Endodermal cell (in vitro differentiated cells): ENCODE results near the gene PRDM1. TPM values are rescaled to one million over a fixed set of nuclear protein-coding genes. Genes with fewer than 3 reads are reported as not detected.

ENCODE experiments used
- DNase-seq: peaks from one replicate; pipeline ENCODE4 v3.0.0-alpha.2; 2017
- H3K27ac ChIP-seq: 2 replicates; pipeline ENCODE4 v1.5.1; 2013; ENCODE audit warnings: mild to moderate bottlenecking, low read depth, low read length, moderate library complexity
- H3K27me3 ChIP-seq: 2 replicates; pipeline ENCODE4 v1.6.1; 2013; ENCODE audit warnings: mild to moderate bottlenecking, low read length, moderate library complexity; ENCODE audit not compliant: insufficient read depth, control insufficient read depth, poor library complexity, severe bottlenecking
- H3K36me3 ChIP-seq: 2 replicates; pipeline ENCODE4 v1.7.0; 2013; ENCODE audit warnings: mild to moderate bottlenecking, low read length, moderate library complexity; ENCODE audit not compliant: control insufficient read depth, insufficient read depth
- H3K4me1 ChIP-seq: one replicate; pipeline ENCODE4 v1.7.0; 2013; ENCODE audit warnings: low read length; ENCODE audit not compliant: control insufficient read depth, insufficient read depth
- H3K4me3 ChIP-seq: 2 replicates; pipeline ENCODE4 v1.5.1; 2013; ENCODE audit warnings: mild to moderate bottlenecking, low read length, moderate library complexity
- H3K9ac ChIP-seq: 2 replicates; pipeline ENCODE4 v1.6.1; 2013; ENCODE audit warnings: mild to moderate bottlenecking, low read length, moderate library complexity; ENCODE audit not compliant: poor library complexity, severe bottlenecking; ENCODE audit errors: extremely low read depth
- H3K9me3 ChIP-seq: 2 replicates; pipeline ENCODE4 v1.6.1; 2013; ENCODE audit warnings: mild to moderate bottlenecking, low read length, moderate library complexity; ENCODE audit not compliant: control insufficient read depth
- H3K27ac Mint-ChIP-seq: 2 replicates; pipeline ENCODE4 v1.8.0; 2020; ENCODE audit warnings: mixed read lengths
- H3K27me3 Mint-ChIP-seq: 2 replicates; pipeline ENCODE4 v1.8.0; 2021; ENCODE audit warnings: mild to moderate bottlenecking, mixed read lengths; ENCODE audit not compliant: insufficient read depth
- H3K36me3 Mint-ChIP-seq: 2 replicates; pipeline ENCODE4 v1.8.0; 2020; ENCODE audit warnings: low read depth, mixed read lengths
- H3K4me1 Mint-ChIP-seq: 2 replicates; pipeline ENCODE4 v1.8.0; 2020; ENCODE audit warnings: mixed read lengths
- H3K4me3 Mint-ChIP-seq: 2 replicates; pipeline ENCODE4 v1.8.0; 2020; ENCODE audit warnings: mild to moderate bottlenecking, moderate library complexity, mixed read lengths
- H3K9me3 Mint-ChIP-seq: 2 replicates; pipeline ENCODE4 v1.8.0; 2020; ENCODE audit warnings: mild to moderate bottlenecking, mixed read lengths
- CTCF ChIP-seq: fragments of 200-600 bp; sonication (generic); conservative IDR thresholded peaks from 2 replicates; pipeline ENCODE4 v1.5.0; 2021; ENCODE audit warnings: antibody characterized with exemption, mild to moderate bottlenecking
- WGBS, 2 experiments: methylation state at CpG; one replicate each; pipeline versions ENCODE4 v1.1.5 to v1.1.7; 2013; ENCODE audit warnings: missing lambda C conversion rate in 2 of 2, mixed read lengths in 1 of 2; ENCODE audit not compliant: insufficient coverage in 1 of 2, insufficient read length in 1 of 2; 5-methylcytosine and 5-hydroxymethylcytosine counted together
- total RNA-seq, 2 donors: library from RNA; stranded (reverse); fragmentation: NEBNext Ultra II Directional in 1 of 2; extraction: Animal tissue kit (Norgen Biotek cat#: 25700) in 1 of 2; gene quantifications; 2 replicates in 1 of 2; 3 replicates in 1 of 2; pipeline ENCODE4 v1.2.1, GENCODE V29; 2021

The PRDM1 gene
- total RNA-seq, 2 donors from 2014 or later, result 54.0 to 74.3 TPM

- Mint-ChIP-seq H3K4me1 (peaks cover 25% of the 10 kb centered on the region), H3K36me3 (no peaks in the 10 kb centered on the region), H3K4me3 (no peak overlapping the region), H3K27ac (no peak overlapping the region), H3K27me3 (peaks cover 38% of the 10 kb centered on the region), H3K9me3 (no peaks in the 10 kb centered on the region)
- peaks cover 42% of the 10 kb centered on the region for H3K27me3 ChIP-seq
- H3K4me3 ChIP-seq, result no peak overlapping the region
- 90% methylated on average over 2 to 3 of the region's 3 CpGs for WGBS, 2 experiments
- H3K9me3 ChIP-seq, result no peaks in the 10 kb centered on the region
- no peak overlapping the region for H3K27ac ChIP-seq
- H3K4me1 ChIP-seq, result no peaks in the 10 kb centered on the region
- no peak overlapping the region for H3K9ac ChIP-seq
- TF ChIP-seq CTCF, result no peak
- DNase-seq, result no peak
- no peaks in the 10 kb centered on the region for H3K36me3 ChIP-seq
Measured at GRCh38 chr6:106156863-106157262, 70.7 kb downstream of the PRDM1 start.

- Histone ChIP-seq H3K27me3 (peaks cover 42% of the 10 kb centered on the region), H3K9me3 (no peaks in the 10 kb centered on the region), H3K4me1 (peaks cover 6% of the 10 kb centered on the region), H3K27ac (no peak overlapping the region), H3K36me3 (no peaks in the 10 kb centered on the region), H3K9ac (no peak overlapping the region), H3K4me3 (no peak overlapping the region)
- DNase-seq, result no peak
- Mint-ChIP-seq H3K27ac (no peak overlapping the region), H3K9me3 (no peaks in the 10 kb centered on the region), H3K4me3 (no peak overlapping the region), H3K27me3 (peaks cover 38% of the 10 kb centered on the region), H3K4me1 (peaks cover 36% of the 10 kb centered on the region), H3K36me3 (no peaks in the 10 kb centered on the region)
- WGBS, 2 experiments, result 14 to 52% methylated on average over 1 of the region's 1 CpG
- TF ChIP-seq CTCF, result no peak
Measured at GRCh38 chr6:106158816-106159215, 72.7 kb downstream of the PRDM1 start.

Other genes with a start within 250 kb of the PRDM1 start
- 10 to 100 TPM; 29.5 to 31.4 TPM for gene ATG5, start 239.4 kb downstream of the PRDM1 start, total RNA-seq